Bone marrow (tissue), 2 donors: ENCODE measurements around the gene ZMYND19.
"Not testable (repeated sequence)": the region's sequence is repeated elsewhere in the genome, so short reads cannot be mapped to it uniquely, and the experiment has no call there.

ENCODE experiments used
- DNase-seq, 2 donors: peaks; one replicate each; lab custom pipeline; 2025; lab: John Stamatoyannopoulos, UW

ZMYND19 gene

DNA sequence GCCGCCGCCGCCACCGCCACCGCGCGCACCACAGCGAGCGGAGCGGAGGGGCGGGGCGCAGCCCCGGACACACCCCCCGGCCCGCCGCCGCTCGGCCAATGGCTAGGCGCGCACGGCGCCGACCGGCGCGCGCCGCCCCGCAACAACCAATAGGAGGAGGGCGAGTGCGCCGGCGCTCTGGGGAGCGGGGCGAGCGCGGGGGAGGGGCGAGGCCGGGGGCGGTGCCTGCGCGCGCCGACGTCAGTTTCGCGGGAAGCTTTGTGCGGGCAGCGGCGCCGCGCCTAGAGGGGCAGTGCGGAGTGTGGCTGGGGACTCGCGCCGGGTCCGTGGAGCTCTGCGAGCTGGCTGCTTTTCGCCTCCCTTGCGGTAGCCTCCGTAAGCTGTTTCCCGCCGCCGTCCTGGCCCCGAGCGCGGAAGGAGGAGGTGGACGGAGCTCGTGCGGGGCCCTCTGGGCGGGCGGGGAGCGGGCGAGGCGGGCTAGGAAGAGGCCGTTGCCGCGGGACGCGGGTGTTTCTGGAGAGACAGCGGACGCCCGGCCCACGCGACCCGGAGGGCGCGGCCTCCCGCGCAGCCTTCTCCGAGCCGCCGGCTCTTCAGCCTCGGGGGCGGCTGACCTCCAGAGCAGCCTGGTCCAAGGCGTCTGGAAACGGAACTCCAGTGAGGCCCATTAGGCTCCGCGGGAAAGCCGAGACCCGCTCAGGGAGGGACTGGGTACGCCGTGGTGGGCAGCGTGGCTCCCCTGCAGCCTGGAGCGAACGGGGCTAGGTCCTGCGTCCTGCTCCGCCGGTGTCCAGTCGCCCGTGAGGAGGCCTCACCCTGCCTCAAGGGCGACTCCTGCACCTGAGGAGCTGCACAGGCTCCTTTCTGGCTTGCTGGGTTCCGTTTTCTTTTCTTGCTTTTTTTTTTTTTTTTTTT, at the start of gene ZMYND19:
Gene ZMYND19, minus strand, starts transcription at position 44 of the 915 bp plus-strand sequence. CDS start 249 bp downstream, outside the sequence.
- DNase-seq: peak; percentile 62 to 74

GRCh38 chr9:137639303-137640051, 49.2 kb upstream of the ZMYND19 start:
- peak in 1 of 2 donors; percentile 64 for DNase-seq

- DNase-seq: no peak
Observed at GRCh38 chr9:137638680-137639079, 48.4 kb upstream of the ZMYND19 start.

DNA sequence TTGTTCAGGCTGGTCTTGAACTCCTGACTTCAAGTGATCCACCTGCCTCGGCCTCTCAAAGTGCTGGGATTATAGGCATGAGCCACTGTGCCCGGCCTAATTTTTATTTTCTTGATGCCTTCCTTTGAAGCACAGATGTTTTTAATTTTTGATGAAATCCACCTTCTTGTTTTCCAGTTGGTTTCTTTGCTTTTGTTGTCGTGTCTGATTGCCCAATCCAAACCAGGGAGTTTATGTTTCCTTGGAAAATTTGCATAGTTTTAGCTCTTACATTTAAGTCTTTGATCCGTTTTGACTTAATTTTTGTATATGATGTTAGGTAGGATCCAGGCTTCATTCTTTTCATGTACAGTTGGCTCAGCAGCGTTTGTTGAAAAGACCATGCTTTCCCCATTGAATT, 43.7 kb upstream of the ZMYND19 start:
- DNase-seq: no peak

- no peak for DNase-seq
Observed at GRCh38 chr9:137632230-137633161, 42.2 kb upstream of the ZMYND19 start.

- no peak for DNase-seq
Observed at GRCh38 chr9:137631345-137632229, 41.3 kb upstream of the ZMYND19 start.

- no peak for DNase-seq
Observed at GRCh38 chr9:137630679-137631078, 40.4 kb upstream of the ZMYND19 start.

GRCh38 chr9:137630126-137630525, 39.8 kb upstream of the ZMYND19 start:
- no peak for DNase-seq

DNA sequence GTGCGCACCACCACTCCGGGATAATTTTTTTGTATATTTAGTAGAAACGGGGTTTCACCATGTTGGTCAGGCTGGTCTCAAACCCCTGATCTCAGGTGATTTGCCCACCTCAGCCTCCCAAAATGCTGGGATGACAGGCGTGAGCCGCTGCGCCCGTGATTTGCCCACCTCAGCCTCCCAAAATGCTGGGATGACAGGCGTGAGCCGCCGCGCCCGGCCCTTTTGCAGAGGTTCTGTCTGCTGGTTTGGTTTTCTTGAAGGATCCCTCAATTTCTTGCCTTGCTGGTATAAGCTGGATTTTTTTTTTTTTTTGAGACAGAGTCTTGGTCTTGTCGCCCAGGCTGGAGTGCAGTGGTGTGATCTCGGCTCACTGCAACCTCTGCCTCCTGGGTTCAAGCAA, 37.1 kb upstream of the ZMYND19 start:
- DNase-seq: not testable (repeated sequence)

DNA sequence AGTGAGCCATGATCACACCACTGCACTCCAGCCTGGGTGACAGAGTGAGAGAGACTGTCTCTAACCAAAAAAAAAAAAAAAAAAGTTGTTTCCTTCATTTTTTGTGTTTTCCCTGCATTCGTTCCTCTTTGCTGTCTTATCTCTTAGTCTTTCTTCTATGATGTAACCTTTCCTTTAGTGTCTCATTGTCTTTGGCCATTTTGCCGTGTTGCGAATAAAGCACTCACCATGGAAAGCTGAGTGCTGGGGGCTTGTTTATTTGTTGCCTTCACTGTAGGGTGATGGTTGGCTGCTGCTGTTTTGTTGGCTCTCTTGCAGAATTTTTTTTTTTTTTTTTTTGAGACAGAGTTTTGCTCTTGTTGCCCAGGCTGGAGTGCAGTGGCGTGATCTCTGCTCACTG, 36.2 kb upstream of the ZMYND19 start:
- no peak for DNase-seq

DNA sequence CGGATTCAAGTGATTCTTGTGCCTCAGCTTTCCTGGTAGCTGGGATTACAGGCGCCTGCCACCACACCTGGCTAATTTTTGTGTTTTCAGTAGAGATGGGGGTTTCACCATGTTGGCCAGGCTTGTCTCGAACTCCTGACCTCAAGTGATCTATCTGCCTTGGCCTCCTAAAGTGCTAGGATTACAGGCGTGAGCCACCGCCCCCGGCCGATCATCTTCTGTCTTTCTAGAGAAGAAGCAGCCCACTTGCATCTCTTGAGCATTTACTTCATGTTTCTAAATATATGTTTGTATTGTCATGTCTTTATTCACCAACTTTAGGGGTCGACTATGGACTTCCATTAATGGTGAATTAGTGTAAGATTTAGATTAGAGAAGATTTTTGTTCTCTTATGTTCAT, 31.9 kb upstream of the ZMYND19 start:
- not testable (repeated sequence) for DNase-seq

GRCh38 chr9:137621131-137621757, 30.9 kb upstream of the ZMYND19 start:
- no peak for DNase-seq

- DNase-seq: no peak
Observed at GRCh38 chr9:137620581-137620980, 30.3 kb upstream of the ZMYND19 start.

DNA sequence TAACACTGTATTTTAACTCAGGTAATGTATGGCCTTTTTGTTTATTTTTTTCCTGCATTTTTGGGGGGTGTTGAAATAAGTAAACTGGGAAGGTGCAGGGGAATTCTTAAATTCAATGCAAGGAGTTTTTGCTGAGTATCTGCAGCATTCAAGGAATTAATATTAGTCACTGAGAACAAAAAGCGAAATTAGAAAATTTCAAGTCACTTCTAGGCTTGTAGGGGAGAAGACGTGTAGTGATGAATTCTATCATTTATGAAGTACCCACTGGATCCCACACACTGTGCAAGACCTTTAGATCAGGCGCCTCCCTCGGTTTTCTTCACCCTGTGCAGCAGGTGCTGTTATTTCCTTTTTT, 29.7 kb upstream of the ZMYND19 start:
- DNase-seq: no peak

DNA sequence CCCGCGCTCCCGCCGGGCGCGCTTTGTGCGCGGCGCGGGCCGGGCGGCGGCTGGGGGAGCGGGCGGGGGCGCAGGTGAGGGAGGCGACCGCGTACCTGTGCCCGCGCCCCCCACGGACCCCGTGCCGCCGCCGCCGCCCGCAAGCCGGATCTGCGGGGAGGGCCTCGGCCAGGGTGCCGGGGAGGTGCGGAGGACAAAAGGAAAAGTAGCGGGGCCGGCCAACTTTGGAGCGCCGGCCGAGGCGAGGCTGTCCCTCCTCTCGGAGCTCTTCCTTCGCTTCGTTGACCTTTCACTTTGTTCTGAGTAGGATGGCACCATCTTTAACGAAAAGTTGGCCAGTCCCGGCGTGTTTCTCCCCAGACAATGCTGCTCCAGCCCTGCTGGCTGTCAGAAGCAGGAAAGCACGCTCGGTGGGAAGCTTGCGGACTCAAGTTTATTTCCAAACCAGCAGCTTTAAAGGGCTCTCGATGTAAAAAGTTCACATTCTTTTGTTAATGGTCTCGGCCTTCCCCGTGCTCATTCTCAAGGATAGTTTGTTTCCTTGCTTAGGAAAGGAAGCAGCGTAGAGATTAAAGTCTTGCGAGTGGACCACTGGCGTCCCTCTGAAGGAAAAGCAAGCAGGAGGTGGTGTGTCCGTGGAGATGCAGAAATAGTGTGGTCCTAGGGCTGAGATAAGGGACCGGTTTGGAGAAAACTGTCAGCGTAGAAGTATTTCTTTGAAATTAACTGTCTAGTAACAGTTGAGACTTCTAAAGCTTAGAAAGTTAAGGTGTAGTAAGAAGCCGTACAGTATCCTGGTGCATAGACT, 29.1 kb upstream of the ZMYND19 start:
- peak in 1 of 2 donors; percentile 7 for DNase-seq

- DNase-seq: peak; percentile 57 to 80
Observed at GRCh38 chr9:137618105-137619067, 28.1 kb upstream of the ZMYND19 start, which contains the start of gene EHMT1. Gene EHMT1, plus strand, starts transcription at chr9:137619005. Its CDS starts 24 bp downstream, at chr9:137619029.

- DNase-seq: no peak
Observed at GRCh38 chr9:137615387-137615871, 25.1 kb upstream of the ZMYND19 start.
